Ovary (tissue), 9 donors: ENCODE results near the gene BRINP3. TPM values are rescaled to one million over a fixed set of nuclear protein-coding genes. Genes with fewer than 3 reads are reported as not detected.

Experiments used
- DNase-seq, 5 donors: peaks; one replicate each; pipeline ENCODE4 v3.0.0-alpha.2; 2019 to 2020
- H3K27ac ChIP-seq, 2 donors: fragments of 200-600 bp; one replicate each; pipeline versions ENCODE4 v1.5.1 to v1.8.0; 2019 to 2022
- H3K27me3 ChIP-seq: fragments of 200-600 bp; one replicate; pipeline ENCODE4 v1.8.0; 2022
- H3K36me3 ChIP-seq: fragments of 200-600 bp; sonication (generic); one replicate; pipeline ENCODE4 v1.5.1; 2019
- H3K4me1 ChIP-seq: one replicate; pipeline ENCODE4 v1.8.1; 2013; ENCODE audit warnings: mild to moderate bottlenecking, moderate library complexity; ENCODE audit not compliant: insufficient read depth
- H3K4me3 ChIP-seq: fragments of 200-600 bp; sonication (generic); one replicate; pipeline ENCODE4 v1.5.1; 2017
- H3K9me3 ChIP-seq, 2 donors: fragments of 200-600 bp in 1 of 2; sonication (generic) in 1 of 2; one replicate each; pipeline versions ENCODE4 v1.5.1 to v1.8.1; 2013 to 2019; ENCODE audit warnings: mild to moderate bottlenecking in 1 of 2, moderate library complexity in 1 of 2
- CTCF ChIP-seq, 3 donors: fragments of 450-650 bp in 2 of 3; fragments of 200-600 bp in 1 of 3; IDR thresholded peaks; one replicate each; pipeline versions ENCODE4 v1.5.1 to v1.8.0; 2016 to 2022; ENCODE audit warnings: antibody characterized with exemption in 3 of 3, mild to moderate bottlenecking in 1 of 3
- EP300 ChIP-seq: sonication (generic); formaldehyde crosslinking; IDR thresholded peaks from one replicate; pipeline ENCODE4 v1.6.1; 2017; ENCODE audit warnings: antibody characterized with exemption
- POLR2A ChIP-seq: fragments of 450-650 bp; IDR thresholded peaks from one replicate; pipeline ENCODE4 v1.6.1; 2017; ENCODE audit warnings: antibody characterized with exemption, mild to moderate bottlenecking, moderate library complexity
- WGBS, 3 donors: extraction: QIAGEN DNeasy Blood & Tissue Kit in 1 of 3; methylation state at CpG; one replicate each; pipeline versions ENCODE4 v1.1.5 to v1.1.7; 2013 to 2017; 5-methylcytosine and 5-hydroxymethylcytosine counted together
- intact Hi-C, 4 donors: fragments of 100-400 bp; cut with DNase I; formaldehyde crosslinking; loops; one replicate each; pipeline versions ENCODE4 v1.11.0 to v1.15.1; 2022 to 2023
- polyA plus RNA-seq, 2 donors: library from polyadenylated mRNA; stranded (reverse); fragments of 200-250 nt in 1 of 2; fragments of 350-450 nt in 1 of 2; fragmentation: Illumina TruSeq in 1 of 2; extraction: RNeasy Lipid Tissue Mini Kit (QIAGEN cat#74804) in 1 of 2; gene quantifications; one replicate each; pipeline ENCODE4 v1.2.3, GENCODE V29; 2013 to 2014
- total RNA-seq, 7 donors: library from RNA; depleted of rRNA in 2 of 7; stranded (reverse); fragments of >200 nt in 2 of 7; fragmentation: NEBNext Ultra II Directional in 3 of 7; extraction: Animal tissue kit (Norgen Biotek cat#: 25700) in 3 of 7; gene quantifications; one replicate each; pipeline versions ENCODE4 v1.1.0 to v1.2.4, GENCODE V29; 2016 to 2023
- donor health status: DM: no; HTN: no; CAD: no; lungs with moderate emphysema.
- donor health status: DM: no; HTN: no; CAD: no.
- donor health status: Bipolar disorder and iron deficiency.
- donor health status: DM: yes; HTN: yes; CAD: no.
- donor health status: DM: no; HTN: no; CAD: no.
- donor health status: DM: yes; HTN: yes; CAD: no.

Gene BRINP3
- total and polyA plus RNA-seq, 9 donors = 0.08 to 0.52 (median 0.23) TPM; not detected in 5

DNA sequence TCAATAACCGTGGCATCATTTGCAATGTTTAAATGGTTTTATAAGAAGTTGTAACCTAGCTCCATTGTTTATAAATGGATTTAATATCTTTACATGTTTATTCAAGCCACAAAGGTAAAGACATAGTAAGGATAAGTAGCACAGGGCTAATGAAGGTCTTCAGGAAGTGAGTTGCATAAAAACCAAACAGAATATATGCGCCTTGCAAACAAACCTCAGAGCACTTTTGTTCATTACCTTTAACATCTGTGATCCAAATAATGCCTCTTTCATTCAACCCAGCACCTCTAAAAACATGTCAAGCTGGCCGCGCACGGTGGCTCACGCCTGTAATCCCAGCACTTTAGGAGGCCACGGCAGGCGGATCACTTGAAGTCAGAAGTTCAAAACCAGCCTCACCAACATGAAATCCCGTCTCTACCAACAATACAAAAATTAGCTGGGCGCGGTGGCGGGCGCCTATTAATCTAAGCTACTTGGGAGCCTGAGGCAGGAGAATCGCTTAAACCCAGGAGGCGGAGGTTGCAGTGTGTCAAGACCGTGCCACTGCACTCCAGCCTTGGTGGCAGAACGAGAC, 25.3 kb downstream of the BRINP3 start:
- no peaks in the 10 kb centered on the region for H3K27me3 ChIP-seq
- no peak overlapping the region for H3K4me3 ChIP-seq
- no peak for DNase-seq
- H3K36me3 ChIP-seq = no peaks in the 10 kb centered on the region
- H3K9me3 ChIP-seq = no peaks in the 10 kb centered on the region
- TF ChIP-seq CTCF (IDR thresholded peaks at IDR 0.05) (no peak), EP300 (no peak), POLR2A (no peak)
- H3K4me1 ChIP-seq = no peaks in the 10 kb centered on the region
- H3K27ac ChIP-seq = no peak overlapping the region
- 94 to 95% (median 94%) methylated on average over 17 of the region's 17 CpGs for WGBS, 3 donors
- intact Hi-C loops = no loop called here

GRCh38 chr1:190444464-190444863, 33.2 kb downstream of the BRINP3 start:
- no peak overlapping the region for H3K4me3 ChIP-seq
- intact Hi-C loops = no loop called here
- no peaks in the 10 kb centered on the region for H3K27me3 ChIP-seq
- no peaks in the 10 kb centered on the region for H3K9me3 ChIP-seq
- DNase-seq = no peak
- no peaks in the 10 kb centered on the region for H3K36me3 ChIP-seq
- no peak overlapping the region for H3K27ac ChIP-seq
- no peaks in the 10 kb centered on the region for H3K4me1 ChIP-seq
- TF ChIP-seq EP300 = no peak
- no peak for TF ChIP-seq POLR2A
- no peak for TF ChIP-seq CTCF (IDR thresholded peaks at IDR 0.05)
- WGBS, 3 donors = 94 to 96% (median 95%) methylated on average over 12 of the region's 12 CpGs

DNA sequence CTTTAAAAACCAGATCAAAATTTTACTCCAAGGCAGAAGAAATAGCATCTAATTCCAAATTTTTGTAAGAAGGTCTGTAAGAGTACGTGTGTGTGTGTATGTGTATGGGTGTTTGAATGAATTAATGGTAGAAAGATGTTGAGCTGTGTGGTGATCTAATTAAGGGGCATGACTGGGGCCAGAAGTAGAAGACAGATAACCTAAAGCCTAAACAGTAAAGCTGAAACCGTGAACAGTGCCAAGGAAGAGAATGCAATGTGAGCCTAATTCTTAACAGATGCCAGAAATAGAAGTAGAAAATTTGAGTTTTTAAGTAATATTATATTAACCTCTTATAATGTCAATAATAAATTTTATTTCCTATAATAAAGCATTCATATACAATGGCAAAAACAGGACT, 38.2 kb downstream of the BRINP3 start:
- DNase-seq = no peak
- Histone ChIP-seq H3K36me3 (no peaks in the 10 kb centered on the region), H3K4me1 (no peaks in the 10 kb centered on the region), H3K27ac (no peak overlapping the region), H3K27me3 (no peaks in the 10 kb centered on the region), H3K9me3 (no peaks in the 10 kb centered on the region), H3K4me3 (no peak overlapping the region)
- intact Hi-C loops = no loop called here
- 55 to 61% (median 56%) methylated on average over 2 of the region's 2 CpGs for WGBS, 3 donors
- TF ChIP-seq EP300 = no peak

DNA sequence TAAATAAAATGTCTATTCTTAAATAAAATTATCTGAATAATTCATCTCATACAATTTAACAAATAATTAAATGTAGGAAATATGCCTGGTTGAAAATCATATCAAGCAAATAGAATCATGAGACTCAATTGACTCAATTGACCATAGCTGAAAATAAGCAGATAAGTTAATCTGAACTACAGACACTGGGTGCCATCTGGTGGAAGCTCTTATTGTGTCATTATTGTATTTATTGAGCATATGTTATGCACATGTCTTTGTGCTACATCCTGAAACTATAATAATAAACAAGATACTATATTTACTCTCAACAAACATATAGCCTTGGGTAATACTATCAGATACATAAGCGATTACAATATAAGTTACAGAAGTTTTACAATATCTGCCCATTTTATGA, 41.0 kb downstream of the BRINP3 start:
- 69 to 89% (median 82%) methylated on average over 1 of the region's 1 CpG for WGBS, 3 donors

More for the DNA sequence above, 41.0 kb downstream of the BRINP3 start:
- no peak for DNase-seq
- Histone ChIP-seq H3K27me3 (no peaks in the 10 kb centered on the region), H3K9me3 (no peaks in the 10 kb centered on the region), H3K27ac (no peak overlapping the region), H3K4me1 (no peaks in the 10 kb centered on the region), H3K4me3 (no peak overlapping the region), H3K36me3 (no peaks in the 10 kb centered on the region)
- intact Hi-C loops = no loop called here
- TF ChIP-seq EP300 (no peak), POLR2A (no peak), CTCF (IDR thresholded peaks at IDR 0.05) (no peak)
